HG02943 (cell line): ENCODE results near the gene FILIP1.

Experiments
- ATAC-seq: cut with Tn5 transposase; IDR thresholded peaks from one replicate; pipeline ENCODE4 v1.9.1; 2021; ENCODE audit warnings: mild to moderate bottlenecking, low read depth, moderate library complexity; ENCODE audit not compliant: unreplicated experiment

Gene FILIP1

DNA sequence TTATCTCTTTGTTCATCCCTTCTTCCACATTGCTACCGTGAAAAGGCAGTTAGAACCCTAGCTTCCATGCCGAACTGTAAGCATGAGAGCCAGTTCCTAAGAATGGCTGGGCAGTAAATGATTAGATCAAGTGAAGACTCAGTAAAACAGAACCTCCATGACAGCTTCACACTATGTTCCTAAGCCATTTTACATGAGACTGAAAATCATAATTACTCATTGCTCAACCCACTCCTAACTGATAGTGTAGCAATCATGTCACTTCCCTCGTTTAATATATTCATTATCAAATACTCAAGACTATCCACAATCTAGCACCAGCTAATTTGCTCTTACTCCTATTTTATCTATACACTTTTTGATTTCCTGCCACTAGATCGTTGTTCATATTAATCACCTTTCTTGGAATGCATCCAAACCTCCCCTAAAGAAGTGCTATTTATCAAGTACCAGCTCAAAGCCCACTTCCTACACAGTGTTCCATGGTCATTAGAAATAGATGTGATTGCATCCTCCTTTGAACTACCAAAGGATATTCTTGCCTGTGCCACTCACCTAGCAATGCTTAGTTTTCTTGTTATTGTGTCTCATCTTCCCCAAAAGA is 215.0 kb downstream of the FILIP1 start:
- no peak for ATAC-seq

DNA sequence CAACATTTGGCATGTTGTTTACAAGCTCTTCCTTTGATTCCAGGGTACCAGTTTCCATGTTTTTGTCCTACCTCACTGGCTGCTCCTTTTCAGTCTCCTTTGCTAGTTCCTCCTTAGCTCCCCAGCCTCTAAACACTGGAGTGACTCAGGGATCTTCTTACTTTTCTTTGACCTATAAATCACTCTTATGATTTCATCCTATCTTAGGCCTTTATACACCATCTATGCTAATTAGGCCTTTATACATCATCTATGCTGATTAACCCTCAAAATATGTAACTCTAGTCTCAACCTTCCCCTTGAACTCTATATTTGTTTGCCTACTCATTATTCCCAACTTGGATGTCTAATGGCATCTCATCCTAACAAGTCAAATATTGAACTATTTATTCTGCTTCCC is 218.5 kb downstream of the FILIP1 start:
- no peak for ATAC-seq

GRCh38 chr6:75273009-75273408 is 220.6 kb downstream of the FILIP1 start:
- no peak for ATAC-seq

DNA sequence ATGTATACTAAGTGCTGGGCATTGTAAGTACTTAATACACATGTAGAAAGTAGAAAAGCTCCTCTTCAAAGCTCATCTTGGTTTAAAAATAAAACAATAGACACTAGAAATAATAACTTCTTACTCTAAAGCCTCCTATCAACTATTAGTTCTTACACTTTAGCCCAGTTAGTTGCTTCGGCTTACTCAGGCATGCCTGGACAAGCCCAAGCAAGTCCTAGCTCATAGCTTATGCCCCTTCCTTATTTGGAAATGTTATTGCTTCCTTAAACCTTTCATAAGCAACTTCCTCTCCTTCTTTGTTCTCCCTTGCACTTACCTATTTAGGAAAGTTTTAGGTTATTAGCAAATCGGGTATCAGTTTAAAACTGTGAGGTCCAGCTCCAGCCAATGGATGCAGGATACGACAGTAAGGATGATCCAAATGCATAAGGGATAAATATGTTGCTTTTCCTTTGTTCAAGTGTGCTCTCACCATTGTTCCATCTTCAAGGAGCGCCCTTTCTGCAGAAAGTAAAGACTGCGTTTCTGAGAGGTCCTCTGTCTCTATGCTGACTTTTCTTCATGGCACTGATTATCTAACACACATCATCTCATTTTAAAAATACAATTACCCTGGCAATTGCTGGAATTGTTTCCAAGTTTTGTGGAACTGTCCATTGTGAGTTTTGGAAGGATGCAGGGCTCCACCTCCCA is 221.3 kb downstream of the FILIP1 start:
- ATAC-seq: no peak

- no peak for ATAC-seq
Observed at GRCh38 chr6:75268988-75269354, 224.6 kb downstream of the FILIP1 start.

GRCh38 chr6:75268121-75268987 is 225.2 kb downstream of the FILIP1 start:
- ATAC-seq: no peak

GRCh38 chr6:75267461-75267860 is 226.1 kb downstream of the FILIP1 start:
- no peak for ATAC-seq

DNA sequence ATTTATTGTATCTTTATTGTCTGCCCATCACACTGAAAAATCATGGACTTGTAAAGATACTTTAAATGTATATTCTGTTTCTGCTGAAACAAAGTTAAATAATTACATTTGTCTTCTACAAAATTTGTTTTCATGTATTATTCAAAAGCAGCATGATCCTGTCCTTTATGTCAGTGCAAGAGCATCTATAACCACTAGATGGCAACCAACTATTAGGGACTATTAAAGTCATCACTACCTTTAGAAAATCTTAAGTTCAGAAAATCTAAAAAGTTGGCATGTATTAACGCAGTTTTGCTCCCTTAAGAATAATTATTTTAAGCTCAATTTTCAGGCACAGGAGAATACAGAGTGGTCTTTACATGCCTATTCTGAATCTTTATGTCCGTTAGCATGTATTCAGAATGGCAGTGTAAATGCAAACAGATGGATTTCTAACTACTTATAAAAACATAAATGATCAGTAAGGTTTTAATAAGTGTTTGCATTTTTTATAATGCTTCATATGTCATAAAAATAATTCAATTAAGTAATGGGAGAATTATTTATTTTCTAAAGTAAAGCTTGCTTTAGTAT is 226.8 kb downstream of the FILIP1 start:
- ATAC-seq: peak; percentile 75

GRCh38 chr6:75263401-75263750 is 230.2 kb downstream of the FILIP1 start:
- ATAC-seq: no peak

- ATAC-seq: no peak
Observed at GRCh38 chr6:75262716-75263400, 230.7 kb downstream of the FILIP1 start.

GRCh38 chr6:75261299-75261698 is 232.3 kb downstream of the FILIP1 start:
- no peak for ATAC-seq

DNA sequence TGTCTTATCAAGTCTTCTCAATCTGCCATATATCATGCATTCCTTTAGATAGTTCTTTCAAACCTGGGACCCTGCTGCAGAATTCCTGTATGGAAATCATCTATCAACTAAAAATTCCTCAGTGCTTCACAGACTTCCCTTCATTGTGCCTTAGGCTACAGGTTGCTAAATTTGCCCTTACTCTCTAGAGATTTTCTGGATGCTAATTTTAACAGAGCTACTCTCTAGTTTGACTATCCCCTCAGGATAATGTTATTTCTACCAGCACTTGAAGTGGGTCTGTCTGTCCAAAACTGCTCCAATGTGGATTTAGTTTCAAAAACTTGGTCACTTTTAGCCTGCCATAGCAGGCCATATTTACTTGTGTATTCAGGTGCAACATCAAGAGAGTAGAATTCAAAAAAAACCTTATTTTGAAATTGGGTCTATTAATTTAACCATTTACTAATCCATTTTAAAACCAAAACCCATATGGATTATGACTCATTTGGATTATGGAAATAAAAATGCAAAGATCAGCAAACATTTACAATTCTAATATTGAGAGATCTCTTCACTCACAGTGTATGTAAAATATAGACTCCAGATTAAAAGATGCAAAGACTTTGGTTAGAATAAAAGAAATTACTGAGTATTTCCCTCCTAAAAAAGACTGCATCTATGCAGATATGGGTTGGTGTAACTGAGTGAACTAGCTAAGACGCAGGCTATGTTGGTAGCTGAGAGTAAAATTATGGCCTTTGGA is 236.1 kb downstream of the FILIP1 start:
- no peak for ATAC-seq

DNA sequence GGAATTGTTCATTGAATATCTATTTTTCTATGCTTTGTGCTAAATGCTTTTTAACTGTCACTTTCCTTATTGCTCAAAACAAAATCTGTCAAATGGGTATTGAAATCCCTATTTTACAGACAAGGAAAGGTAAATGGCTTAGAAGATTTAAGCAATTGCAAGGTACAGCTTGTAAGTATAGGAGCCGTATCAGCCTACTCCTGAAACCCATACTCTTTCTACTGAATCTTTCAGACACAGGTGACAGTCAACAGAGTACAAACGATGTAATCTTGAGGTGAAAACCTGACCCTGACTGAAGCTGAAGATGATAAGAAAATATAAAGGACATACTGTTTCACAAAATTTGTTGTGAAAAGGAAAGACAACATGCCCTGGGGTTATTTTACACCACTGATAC is 243.0 kb downstream of the FILIP1 start:
- ATAC-seq: no peak

DNA sequence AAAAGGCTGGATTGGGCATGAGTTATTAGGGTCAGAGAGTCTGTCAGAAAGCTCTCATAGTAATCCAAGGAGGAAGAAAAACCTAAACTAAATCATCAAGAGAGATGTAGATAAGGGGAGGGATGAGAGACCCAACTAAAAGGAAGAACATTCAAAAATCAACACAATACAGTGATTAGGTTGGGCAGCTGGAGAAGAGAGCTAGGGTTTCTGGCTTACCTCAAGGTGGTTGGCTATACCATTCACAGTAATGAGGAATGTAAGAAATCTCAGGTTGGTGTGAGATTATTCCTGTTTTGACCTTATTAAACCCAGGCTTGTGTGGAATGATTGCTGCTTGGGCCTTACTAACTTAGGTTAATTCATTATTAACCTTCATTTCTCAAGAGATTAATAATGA is 243.8 kb downstream of the FILIP1 start:
- ATAC-seq: no peak

- no peak for ATAC-seq
Observed at GRCh38 chr6:75246386-75246785, 247.2 kb downstream of the FILIP1 start.

DNA sequence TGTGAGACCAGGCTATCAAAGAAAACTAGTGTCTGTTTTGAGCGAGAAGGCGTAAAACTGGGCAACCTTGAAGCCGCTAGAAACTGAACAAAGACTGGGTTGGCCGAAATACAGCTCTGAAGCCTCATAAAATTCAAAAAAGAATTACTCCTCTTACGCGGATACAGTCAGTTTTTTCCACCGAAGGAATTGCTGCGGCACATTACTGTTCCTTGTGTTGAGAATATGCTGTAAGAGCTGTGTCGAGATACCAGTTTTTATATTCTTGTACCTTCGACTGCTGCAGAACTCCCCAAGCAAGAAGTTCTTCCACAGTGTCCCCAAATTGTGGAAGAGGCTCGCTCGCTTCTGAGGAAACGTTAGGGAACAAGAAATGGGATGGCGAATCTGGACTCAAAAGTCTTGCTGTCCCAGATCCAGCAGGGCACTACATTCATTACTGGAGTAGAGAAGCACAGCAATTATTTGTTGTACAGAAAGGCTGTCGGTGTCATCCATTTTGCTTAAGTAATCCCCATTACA is 249.5 kb downstream of the FILIP1 start:
- ATAC-seq: peak; percentile 6

DNA sequence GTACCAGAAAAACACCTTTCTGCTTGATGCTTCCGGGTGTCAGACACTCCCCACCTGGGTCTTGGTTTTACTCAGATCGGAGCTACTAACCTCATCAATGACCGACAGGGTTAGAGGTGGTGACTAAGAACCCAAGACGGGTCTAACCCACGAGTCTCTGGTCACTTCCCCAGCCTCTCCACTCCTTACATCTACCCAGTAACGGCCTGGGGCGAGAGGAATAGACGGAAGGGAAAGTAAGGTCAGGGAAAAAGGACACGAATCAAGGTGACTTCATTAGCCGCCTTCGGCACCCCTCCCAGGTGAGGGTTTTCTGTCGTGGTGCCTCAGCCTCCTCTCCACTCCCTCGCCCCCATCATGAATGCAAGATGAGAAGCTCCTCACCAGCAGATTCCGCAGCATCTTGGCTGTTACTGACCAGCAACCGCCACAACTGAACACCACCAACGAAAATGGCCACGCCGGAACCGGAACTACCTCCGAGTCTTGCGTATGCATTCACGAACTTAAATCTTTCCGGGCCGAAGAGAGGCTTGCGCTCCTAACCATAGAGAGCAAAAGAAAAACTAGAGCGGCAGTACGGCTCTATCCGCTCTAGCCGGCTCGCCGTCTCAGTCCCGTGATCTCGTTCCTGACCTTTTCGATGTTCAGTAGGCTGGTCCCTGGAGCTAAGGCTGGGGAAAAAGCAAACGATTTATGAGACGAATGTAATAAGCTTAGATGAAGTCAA is 250.1 kb downstream of the FILIP1 start, which contains the start of gene COX7A2:
Gene COX7A2, minus strand, starts transcription at position 469 of the 730 bp plus-strand sequence. Its CDS starts 67 bp downstream, at position 402.
- ATAC-seq: peak; percentile 95
